Measurements from ENCODE around the gene IQSEC3. TPM values are rescaled to one million over a fixed set of nuclear protein-coding genes. Genes with fewer than 3 reads are reported as not detected.

Gene IQSEC3
- polyA plus RNA-seq, 1 experiment, result not detected

DNA sequence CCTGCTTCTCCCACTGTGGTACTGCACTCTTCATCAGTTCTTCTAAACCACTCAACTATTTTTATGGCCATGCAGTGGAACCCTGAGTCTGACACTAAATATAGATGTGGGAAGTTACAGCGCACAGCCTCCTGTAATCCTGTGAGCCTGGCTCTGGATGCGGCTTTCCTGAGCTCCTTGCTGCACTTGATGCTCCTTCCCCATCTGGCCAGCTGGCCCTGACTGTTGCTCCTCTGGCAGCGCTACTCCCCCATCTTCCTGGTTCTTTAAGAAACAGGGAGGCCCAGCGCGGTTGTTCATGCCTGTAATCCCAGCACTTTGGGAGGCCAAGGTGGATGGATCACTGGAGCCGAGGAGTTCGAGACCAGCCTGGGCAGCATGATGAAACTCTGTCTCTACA, 24.6 kb downstream of the IQSEC3 start:
- ChIA-PET POLR2A (no interaction called here), CTCF (no interaction called here)
- TF ChIP-seq, protein P1, sequence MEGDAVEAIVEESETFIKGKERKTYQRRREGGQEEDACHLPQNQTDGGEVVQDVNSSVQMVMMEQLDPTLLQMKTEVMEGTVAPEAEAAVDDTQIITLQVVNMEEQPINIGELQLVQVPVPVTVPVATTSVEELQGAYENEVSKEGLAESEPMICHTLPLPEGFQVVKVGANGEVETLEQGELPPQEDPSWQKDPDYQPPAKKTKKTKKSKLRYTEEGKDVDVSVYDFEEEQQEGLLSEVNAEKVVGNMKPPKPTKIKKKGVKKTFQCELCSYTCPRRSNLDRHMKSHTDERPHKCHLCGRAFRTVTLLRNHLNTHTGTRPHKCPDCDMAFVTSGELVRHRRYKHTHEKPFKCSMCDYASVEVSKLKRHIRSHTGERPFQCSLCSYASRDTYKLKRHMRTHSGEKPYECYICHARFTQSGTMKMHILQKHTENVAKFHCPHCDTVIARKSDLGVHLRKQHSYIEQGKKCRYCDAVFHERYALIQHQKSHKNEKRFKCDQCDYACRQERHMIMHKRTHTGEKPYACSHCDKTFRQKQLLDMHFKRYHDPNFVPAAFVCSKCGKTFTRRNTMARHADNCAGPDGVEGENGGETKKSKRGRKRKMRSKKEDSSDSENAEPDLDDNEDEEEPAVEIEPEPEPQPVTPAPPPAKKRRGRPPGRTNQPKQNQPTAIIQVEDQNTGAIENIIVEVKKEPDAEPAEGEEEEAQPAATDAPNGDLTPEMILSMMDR (IDR thresholded peaks at IDR 0.05; ENCODE audit: insufficient read depth, low read depth, low read length), result no peak
- Histone ChIP-seq H3K27me3 (ENCODE audit: control insufficient read depth, insufficient read depth, low read length) (peaks cover 3% of the 10 kb centered on the region; the same call in 1 of the 2 replicates), H3K4me3 (ENCODE audit: low read depth, low read length) (no peak overlapping the region), H3K36me3 (ENCODE audit: control insufficient read depth, insufficient read depth, low read length) (no peaks in the 10 kb centered on the region)
- DNase-seq (ENCODE audit: low read depth), result no peak

DNA sequence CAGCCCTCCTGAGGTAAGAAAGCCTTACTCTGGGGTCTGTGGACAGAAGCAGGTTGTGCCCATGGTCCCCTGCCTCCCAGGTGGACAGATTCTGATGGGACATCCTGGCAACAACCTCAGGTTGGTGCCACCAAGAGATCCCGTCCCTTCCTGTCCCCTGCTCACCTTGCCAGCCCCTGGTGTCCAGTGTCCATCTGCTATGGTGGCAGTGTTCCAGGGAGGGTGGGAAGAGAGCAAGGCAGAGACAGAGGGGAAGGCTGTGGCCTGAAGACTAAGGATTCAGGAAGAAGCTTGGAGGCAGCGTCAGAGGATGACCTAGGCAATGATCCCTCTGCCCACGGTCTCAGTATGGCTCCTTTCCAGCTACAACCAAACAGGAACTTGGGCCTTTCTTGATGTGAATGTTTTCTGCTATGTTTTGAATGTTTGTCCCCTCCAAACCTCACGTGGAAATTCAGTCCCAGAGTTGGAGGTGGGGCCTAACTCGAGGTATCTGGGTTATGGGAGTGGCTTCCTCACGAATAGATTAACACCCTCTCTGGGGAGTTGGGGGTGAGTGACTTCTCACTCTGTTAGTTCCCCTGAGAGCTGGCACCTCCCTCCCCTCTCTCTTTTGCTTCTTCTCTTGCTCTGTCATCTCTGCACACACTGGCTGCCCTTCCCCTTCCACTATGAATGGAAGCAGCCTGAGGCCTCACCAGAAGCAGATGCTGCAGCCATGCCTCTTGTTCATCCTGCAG, 26.9 kb downstream of the IQSEC3 start:
- ChIA-PET POLR2A (no interaction called here), CTCF (no interaction called here)
- no peaks in the 10 kb centered on the region for H3K36me3 ChIP-seq (ENCODE audit: control insufficient read depth, insufficient read depth, low read length)
- no peak overlapping the region for H3K4me3 ChIP-seq (ENCODE audit: low read depth, low read length)
- peaks cover 5% of the 10 kb centered on the region for H3K27me3 ChIP-seq (ENCODE audit: control insufficient read depth, insufficient read depth, low read length)
- TF ChIP-seq, protein P1 (IDR thresholded peaks at IDR 0.05; ENCODE audit: insufficient read depth, low read depth, low read length), result no peak
- no peak for DNase-seq (ENCODE audit: low read depth)

DNA sequence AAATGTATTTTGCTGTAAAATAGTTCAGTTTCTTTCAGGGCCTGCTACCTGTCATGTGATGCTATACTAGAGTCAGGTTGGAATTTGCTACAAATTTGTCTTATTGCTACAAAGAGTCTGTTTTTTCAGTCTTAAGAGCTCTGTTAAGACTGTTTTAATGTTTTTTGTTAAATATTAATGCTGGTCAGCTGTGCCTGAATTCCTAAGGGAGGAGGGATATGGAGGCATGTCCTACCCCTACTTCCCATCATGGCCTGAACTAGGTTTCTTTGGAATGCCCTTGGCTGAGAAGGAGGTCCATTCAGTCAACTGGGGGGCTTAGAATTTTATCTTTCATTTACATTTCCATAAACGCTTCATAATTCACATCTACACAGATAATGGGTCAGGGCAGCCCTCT, 30.0 kb downstream of the IQSEC3 start:
- CTCF ChIA-PET, result interaction anchor here (0.6 to 1.6 kb wide), 2 partner anchors 10 to 148 kb away, joined by 3 to 4 read pairs; no protein-coding TSS in a partner anchor
- POLR2A ChIA-PET, result no interaction called here

DNA sequence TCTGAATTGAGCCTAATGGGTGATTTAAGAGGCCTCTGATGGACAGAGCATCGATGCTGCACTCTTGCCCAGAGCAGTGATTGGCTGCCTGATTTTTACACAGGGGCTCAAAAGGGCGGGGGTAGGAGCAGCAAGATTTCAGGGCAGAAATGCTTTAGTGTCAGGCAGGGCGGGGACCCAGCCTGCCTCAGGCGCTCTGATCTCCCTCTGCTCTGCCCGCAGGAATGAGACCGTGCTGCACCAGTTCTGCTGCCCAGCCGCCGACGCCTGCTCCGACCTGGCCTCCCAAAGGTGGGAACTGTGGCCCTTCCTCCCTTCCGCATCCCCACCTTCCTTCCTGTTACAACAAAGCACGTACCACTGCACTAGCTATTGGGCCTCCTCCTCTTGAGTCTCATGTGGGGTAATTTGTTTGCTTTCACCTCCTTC, 32.4 kb downstream of the IQSEC3 start:
- ChIA-PET CTCF (interaction anchor here (0.8 kb wide), 1 partner anchor 14 kb away, joined by 3 read pairs; no protein-coding TSS in a partner anchor), POLR2A (no interaction called here)
- TF ChIP-seq, protein P1 (IDR thresholded peaks at IDR 0.05; ENCODE audit: insufficient read depth, low read depth, low read length), result no peak
- Histone ChIP-seq H3K27me3 (ENCODE audit: control insufficient read depth, insufficient read depth, low read length) (peaks cover 25% of the 10 kb centered on the region), H3K36me3 (ENCODE audit: control insufficient read depth, insufficient read depth, low read length) (no peaks in the 10 kb centered on the region), H3K4me3 (ENCODE audit: low read depth, low read length) (no peak overlapping the region)
- DNase-seq (ENCODE audit: low read depth), result no peak

More for the DNA sequence above, 30.0 kb downstream of the IQSEC3 start:
- DNase-seq (ENCODE audit: low read depth), result no peak
- TF ChIP-seq, protein P1 (IDR thresholded peaks at IDR 0.05; ENCODE audit: insufficient read depth, low read depth, low read length), result no peak
- H3K27me3 ChIP-seq (ENCODE audit: control insufficient read depth, insufficient read depth, low read length), result peaks cover 25% of the 10 kb centered on the region
- no peaks in the 10 kb centered on the region for H3K36me3 ChIP-seq (ENCODE audit: control insufficient read depth, insufficient read depth, low read length)
- no peak overlapping the region for H3K4me3 ChIP-seq (ENCODE audit: low read depth, low read length)

DNA sequence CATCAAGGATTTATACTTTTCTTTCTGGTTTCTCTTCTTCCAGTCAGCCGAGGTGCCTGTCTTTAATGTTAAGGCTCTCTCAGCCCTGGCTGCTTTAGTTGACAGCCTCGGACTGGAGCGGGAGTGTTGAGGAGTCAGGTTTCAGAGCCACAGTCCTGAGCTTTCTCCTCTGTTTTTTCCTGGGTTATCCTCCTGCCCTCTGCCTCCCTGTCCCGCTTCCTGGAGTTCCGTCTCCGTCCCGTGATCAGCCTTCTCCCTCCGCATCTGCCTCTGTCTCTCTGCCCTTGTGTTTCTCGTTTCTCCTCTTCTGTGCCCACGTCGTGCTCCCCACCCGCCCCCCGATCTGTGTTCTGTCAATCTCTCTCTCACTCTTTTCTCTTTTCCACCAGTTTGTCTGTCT, 33.0 kb downstream of the IQSEC3 start:
- ChIA-PET CTCF (no interaction called here), POLR2A (no interaction called here)
- no peak for DNase-seq (ENCODE audit: low read depth)
- H3K36me3 ChIP-seq (ENCODE audit: control insufficient read depth, insufficient read depth, low read length), result no peaks in the 10 kb centered on the region
- peaks cover 25% of the 10 kb centered on the region for H3K27me3 ChIP-seq (ENCODE audit: control insufficient read depth, insufficient read depth, low read length)
- H3K4me3 ChIP-seq (ENCODE audit: low read depth, low read length), result no peak overlapping the region
- TF ChIP-seq, protein P1 (IDR thresholded peaks at IDR 0.05; ENCODE audit: insufficient read depth, low read depth, low read length), result no peak

Measured in BJ (cell line).